HT-29 (cell line): ENCODE results near the gene PIN1. TPM values are rescaled to one million over a fixed set of nuclear protein-coding genes. Genes with fewer than 3 reads are reported as not detected.

ENCODE experiments used
- DNase-seq: peaks from one replicate; pipeline ENCODE4 v3.0.0-alpha.2; 2015; ENCODE audit warnings: low spot score
- small RNA-seq: library from RNA; depleted of rRNA; stranded (forward); fragments of <200 nt; gene quantifications from one replicate; pipeline ENCODE3, GENCODE V24; 2014
- total RNA-seq: library from RNA; depleted of rRNA; stranded (reverse); fragments of >200 nt; shearing (Covaris generic); gene quantifications from 2 replicates; pipeline ENCODE4 v1.2.3, GENCODE V29; 2014; rRNA removed

Gene PIN1
- total RNA-seq, 1 experiment from 2014 or later = 188 TPM

DNA sequence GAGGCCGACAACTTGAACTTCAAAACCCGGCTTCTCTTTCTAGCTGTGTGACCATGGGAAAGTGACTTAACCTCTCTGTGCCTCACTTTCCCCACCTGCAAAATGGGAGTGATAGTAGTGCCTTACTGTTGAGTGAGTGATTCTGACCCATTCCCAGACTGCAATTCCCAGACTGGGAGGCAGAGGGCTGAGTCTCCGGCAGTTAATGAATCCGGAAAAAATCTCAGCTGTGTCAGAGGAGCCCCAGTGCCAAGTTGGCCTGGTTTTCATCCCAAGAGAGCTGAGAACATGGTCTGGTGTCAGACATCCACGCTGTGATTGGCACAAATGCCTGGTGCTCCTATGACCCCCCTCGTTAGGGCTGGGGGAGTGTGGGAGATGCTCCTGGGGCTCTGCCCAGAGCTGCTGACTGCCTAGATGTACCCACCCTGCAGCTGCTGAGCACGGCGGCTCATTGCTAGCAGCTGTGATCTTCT lies 50.0 kb downstream of the PIN1 start:
- DNase-seq = no peak

DNA sequence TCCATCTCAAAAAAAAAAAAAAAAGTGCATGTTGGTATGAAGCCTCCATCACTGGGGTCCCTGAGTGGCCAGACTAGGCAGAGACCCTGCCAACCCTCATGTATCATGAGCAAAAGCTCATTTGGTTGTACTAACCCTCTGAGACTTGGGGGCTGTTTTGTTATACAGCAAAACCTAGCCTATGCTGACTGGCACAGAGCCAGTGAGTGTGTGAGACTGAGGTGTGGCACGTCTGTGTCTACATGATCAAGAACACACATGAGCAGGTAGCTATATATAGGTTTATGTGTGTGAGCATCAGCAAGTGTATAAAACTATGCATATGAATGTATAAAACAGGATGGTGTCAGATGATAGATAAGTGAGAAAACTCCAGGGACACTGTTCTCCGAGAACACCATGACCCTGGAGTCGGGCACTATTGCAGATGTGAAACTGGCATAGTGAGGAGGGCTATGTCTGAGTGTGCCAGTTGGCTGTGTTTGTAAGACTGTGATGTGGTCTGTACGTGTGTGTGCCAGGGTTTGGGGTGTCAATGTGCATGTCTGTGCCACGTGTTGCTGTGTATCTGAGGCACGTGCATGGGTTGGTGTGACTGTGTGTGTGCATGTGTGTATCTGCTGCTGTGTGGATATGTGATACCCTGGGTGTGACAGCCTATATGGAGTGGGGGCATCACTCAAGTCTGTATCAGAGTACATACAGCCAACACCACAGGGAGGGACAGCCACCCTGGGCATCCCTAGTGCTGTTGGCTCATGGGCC lies 56.7 kb downstream of the PIN1 start:
- no peak for DNase-seq

Small RNAs within 50 kb of the gene (small RNA-seq; reads per million reads assigned to genes)
- 0.65 reads per million for gene RF00156

Other genes starting within 250 kb of the PIN1 start
- 4.7 and 11.3 TPM in 2 replicates for gene ZNF561, start 214.1 kb upstream of the PIN1 start, total RNA-seq
- 14.2 and 27.3 TPM in 2 replicates for gene ZNF562, start 160.2 kb upstream of the PIN1 start, total RNA-seq
- 4.6 and 4.8 TPM in 2 replicates for gene ZNF846, start 66.6 kb upstream of the PIN1 start, total RNA-seq
- gene FBXL12, start 16.2 kb upstream of the PIN1 start, total RNA-seq = 31.8 and 40.7 TPM in 2 replicates
- 187 and 200 TPM in 2 replicates for gene UBL5, start 7.4 kb upstream of the PIN1 start, total RNA-seq
- not detected in 2 replicates for gene OLFM2, start 101.2 kb downstream of the PIN1 start, total RNA-seq
- gene COL5A3, start 175.2 kb downstream of the PIN1 start, total RNA-seq = not detected in 2 replicates
- not detected in 2 replicates for gene RDH8, start 178.2 kb downstream of the PIN1 start, total RNA-seq